ENCODE data around the gene ROR1. TPM values are rescaled to one million over a fixed set of nuclear protein-coding genes. Genes with fewer than 3 reads are reported as not detected.
"Not testable (repeated sequence)": the region's sequence is repeated elsewhere in the genome, so short reads cannot be mapped to it uniquely, and the experiment has no call there.

The ROR1 gene
- total RNA-seq, 1 donor from 2014 or later, result 12.3 TPM

- DNase-seq (ENCODE audit: low spot score), result no peak
Measured at GRCh38 chr1:63758791-63759190, 15.0 kb upstream of the ROR1 start.

- no peak for DNase-seq (ENCODE audit: low spot score)
Measured at GRCh38 chr1:63759778-63760177, 14.0 kb upstream of the ROR1 start.

GRCh38 chr1:63770381-63770780 lies 3.4 kb upstream of the ROR1 start:
- DNase-seq (ENCODE audit: low spot score), result no peak

GRCh38 chr1:63772201-63772600 lies 1.6 kb upstream of the ROR1 start:
- no peak for DNase-seq (ENCODE audit: low spot score)

- no peak for DNase-seq (ENCODE audit: low spot score)
Measured at GRCh38 chr1:63772876-63773275, 941 bp upstream of the ROR1 start.

GRCh38 chr1:63773496-63773814 lies 362 bp upstream of the ROR1 start:
- DNase-seq (ENCODE audit: low spot score), result no peak

- DNase-seq (ENCODE audit: low spot score), result no peak
Measured at GRCh38 chr1:63774617-63775417, 1.0 kb downstream of the ROR1 start.

GRCh38 chr1:63775418-63776127 lies 1.8 kb downstream of the ROR1 start:
- DNase-seq (ENCODE audit: low spot score), result no peak

GRCh38 chr1:63777286-63777685 lies 3.5 kb downstream of the ROR1 start:
- no peak for DNase-seq (ENCODE audit: low spot score)

GRCh38 chr1:63777965-63778880 lies 4.4 kb downstream of the ROR1 start:
- no peak for DNase-seq (ENCODE audit: low spot score)

GRCh38 chr1:63779338-63780211 lies 5.8 kb downstream of the ROR1 start:
- DNase-seq (ENCODE audit: low spot score), result no peak

GRCh38 chr1:63780565-63780964 lies 6.7 kb downstream of the ROR1 start:
- no peak for DNase-seq (ENCODE audit: low spot score)

GRCh38 chr1:63782982-63783381 lies 9.2 kb downstream of the ROR1 start:
- no peak for DNase-seq (ENCODE audit: low spot score)

GRCh38 chr1:63784083-63784482 lies 10.3 kb downstream of the ROR1 start:
- DNase-seq (ENCODE audit: low spot score), result no peak

GRCh38 chr1:63784489-63785390 lies 10.9 kb downstream of the ROR1 start:
- no peak for DNase-seq (ENCODE audit: low spot score)

GRCh38 chr1:63787270-63787669 lies 13.5 kb downstream of the ROR1 start:
- DNase-seq (ENCODE audit: low spot score), result not testable (repeated sequence)

- DNase-seq (ENCODE audit: low spot score), result no peak
Measured at GRCh38 chr1:63787875-63788274, 14.1 kb downstream of the ROR1 start.

- no peak for DNase-seq (ENCODE audit: low spot score)
Measured at GRCh38 chr1:63789856-63790605, 16.2 kb downstream of the ROR1 start.

GRCh38 chr1:63790989-63791388 lies 17.2 kb downstream of the ROR1 start:
- no peak for DNase-seq (ENCODE audit: low spot score)
